ENCODE measurements around the gene ERG28. TPM values are rescaled to one million over a fixed set of nuclear protein-coding genes. Genes with fewer than 3 reads are reported as not detected.

Gene ERG28
- total and polyA plus RNA-seq, 2 donors (not counting 1 experiment from before 2014, with no cell fraction given) = 4.9 to 11.7 TPM

- Histone ChIP-seq H3K4me2 (replicated peaks; ENCODE audit: low read depth, low read length, poor library complexity, severe bottlenecking) (no peak overlapping the region), H3K27ac (ENCODE audit: low read length in 2 of 2) (no peak overlapping the region), H3K79me2 (ENCODE audit: control insufficient read depth, insufficient read depth, low read length) (no peaks in the 10 kb centered on the region), H3K9me3 (ENCODE audit: control extremely low read depth in 1 of 3, control insufficient read depth in 2 of 3, insufficient read depth in 1 of 3, low read length in 2 of 3) (peaks cover 2 to 11% (median 10%) of the 10 kb centered on the region in 3 donors), H3K36me3 (replicated peaks in 1 of 2; ENCODE audit: control extremely low read depth in 1 of 2, control insufficient read depth in 1 of 2, extremely low read depth in 1 of 2, insufficient read depth in 2 of 2, low read length in 1 of 2) (no peaks in the 10 kb centered on the region), H3K4me3 (ENCODE audit: control extremely low read depth in 1 of 5, extremely low read depth in 1 of 5, insufficient read depth in 1 of 5, low read depth in 2 of 5, low read length in 4 of 5) (no peak overlapping the region), H3K27me3 (replicated peaks in 1 of 4; ENCODE audit: control extremely low read depth in 1 of 4, control insufficient read depth in 3 of 4, insufficient read depth in 4 of 4, low read length in 3 of 4) (peaks cover 0 to 13% (median 0%) of the 10 kb centered on the region in 4 experiments), H3K4me1 (ENCODE audit: control insufficient read depth in 2 of 2, insufficient read depth in 2 of 2, low read length in 2 of 2) (peaks cover under 1 to 2% of the 10 kb centered on the region in 2 donors), H4K20me1 (ENCODE audit: control insufficient read depth, insufficient read depth, low read length, poor library complexity, severe bottlenecking) (no peaks in the 10 kb centered on the region), H2AFZ (ENCODE audit: insufficient read depth, low read depth, low read length, poor library complexity, severe bottlenecking) (no peak overlapping the region), H3K9ac (ENCODE audit: low read length) (no peak overlapping the region)
- H3K27me3 Mint-ChIP-seq = peaks cover 6% of the 10 kb centered on the region
- WGBS (ENCODE audit: insufficient coverage) = 94% methylated on average over 5 of the region's 9 CpGs
- peaks cover 7% of the 10 kb centered on the region for H3K4me1 Mint-ChIP-seq
- H3K4me3 Mint-ChIP-seq = no peak overlapping the region
- intact Hi-C loops (cut with micrococcal nuclease) = no loop called here
- ChIA-PET POLR2A (no interaction called here), CTCF (no interaction called here)
- TF ChIP-seq CTCF (IDR thresholded peaks at IDR 0.05) = no peak
- TF ChIP-seq EZH2 (IDR thresholded peaks at IDR 0.05; ENCODE audit: borderline replicate concordance, insufficient read depth, low read depth, low read length, poor library complexity, severe bottlenecking) = no peak
- H3K27ac Mint-ChIP-seq = no peak overlapping the region
- DNase-seq (no peak), ATAC-seq (ENCODE audit: low read depth) (no peak)
- peaks cover 5% of the 10 kb centered on the region for H3K9me3 Mint-ChIP-seq (ENCODE audit: insufficient read depth)
These were observed 50.8 kb downstream of the ERG28 start for GRCh38 chr14:75609606-75610475.

- ChIA-PET CTCF (no interaction called here), POLR2A (no interaction called here)
- no peaks in the 10 kb centered on the region for H3K9me3 Mint-ChIP-seq (ENCODE audit: insufficient read depth)
- H3K27me3 Mint-ChIP-seq = peaks cover 6% of the 10 kb centered on the region
- peaks cover 2 to 10% (median 9%) of the 10 kb centered on the region in 3 donors for H3K9me3 ChIP-seq (ENCODE audit: control extremely low read depth in 1 of 3, control insufficient read depth in 2 of 3, insufficient read depth in 1 of 3, low read length in 2 of 3)
- no peaks in the 10 kb centered on the region for H3K36me3 ChIP-seq (replicated peaks in 1 of 2; ENCODE audit: control extremely low read depth in 1 of 2, control insufficient read depth in 1 of 2, extremely low read depth in 1 of 2, insufficient read depth in 2 of 2, low read length in 1 of 2)
- H3K79me2 ChIP-seq (ENCODE audit: control insufficient read depth, insufficient read depth, low read length) = no peaks in the 10 kb centered on the region
- H3K4me3 Mint-ChIP-seq = no peak overlapping the region
- H3K4me1 Mint-ChIP-seq = peaks cover under 1% of the 10 kb centered on the region
- no peak overlapping the region for H3K4me3 ChIP-seq (ENCODE audit: control extremely low read depth in 1 of 5, extremely low read depth in 1 of 5, insufficient read depth in 1 of 5, low read depth in 2 of 5, low read length in 4 of 5)
- ATAC-seq (ENCODE audit: low read depth) (no peak), DNase-seq (no peak)
- TF ChIP-seq EZH2 (IDR thresholded peaks at IDR 0.05; ENCODE audit: borderline replicate concordance, insufficient read depth, low read depth, low read length, poor library complexity, severe bottlenecking) = no peak
- TF ChIP-seq CTCF (IDR thresholded peaks at IDR 0.05) = no peak
- no peak overlapping the region for H3K27ac Mint-ChIP-seq
- H2AFZ ChIP-seq (ENCODE audit: insufficient read depth, low read depth, low read length, poor library complexity, severe bottlenecking) = no peak overlapping the region
- H3K4me2 ChIP-seq (replicated peaks; ENCODE audit: low read depth, low read length, poor library complexity, severe bottlenecking) = no peak overlapping the region
- no peak overlapping the region for H3K9ac ChIP-seq (ENCODE audit: low read length)
- intact Hi-C loops (cut with micrococcal nuclease) = no loop called here
- WGBS (ENCODE audit: insufficient coverage) = no CpG with 5 or more reads among the region's 4 CpGs
- H3K27ac ChIP-seq (ENCODE audit: low read length in 2 of 2) = no peak overlapping the region
- no peaks in the 10 kb centered on the region for H3K4me1 ChIP-seq (ENCODE audit: control insufficient read depth in 2 of 2, insufficient read depth in 2 of 2, low read length in 2 of 2)
- no peaks in the 10 kb centered on the region for H4K20me1 ChIP-seq (ENCODE audit: control insufficient read depth, insufficient read depth, low read length, poor library complexity, severe bottlenecking)
- peaks cover 0 to 13% (median 0%) of the 10 kb centered on the region in 4 experiments for H3K27me3 ChIP-seq (replicated peaks in 1 of 4; ENCODE audit: control extremely low read depth in 1 of 4, control insufficient read depth in 3 of 4, insufficient read depth in 4 of 4, low read length in 3 of 4)
These were observed 51.6 kb downstream of the ERG28 start for GRCh38 chr14:75609116-75609515.
